ENCODE data around the gene DCLRE1C. TPM values are rescaled to one million over a fixed set of nuclear protein-coding genes. Genes with fewer than 3 reads are reported as not detected.
"Not testable (repeated sequence)": the region's sequence is repeated elsewhere in the genome, so short reads cannot be mapped to it uniquely, and the experiment has no call there.

DCLRE1C gene
- total RNA-seq, 1 donor from 2014 or later = 21.0 TPM

GRCh38 chr10:14904316-14904732 is 49.6 kb downstream of the DCLRE1C start:
- H3K27me3 Mint-ChIP-seq = no peaks in the 10 kb centered on the region
- H3K36me3 Mint-ChIP-seq (ENCODE audit: low read depth) = peaks cover 54% of the 10 kb centered on the region
- no peak overlapping the region for H3K27ac Mint-ChIP-seq
- no peak overlapping the region for H3K4me3 Mint-ChIP-seq
- peak; percentile 76 for DNase-seq
- peaks cover 6% of the 10 kb centered on the region for H3K4me1 Mint-ChIP-seq
- intact Hi-C loops (cut with micrococcal nuclease) = loop anchor here (10.0 kb wide), 1 partner anchor 410 kb away; no protein-coding TSS in a partner anchor
- H3K9me3 Mint-ChIP-seq = peaks cover 3% of the 10 kb centered on the region

- Mint-ChIP-seq H3K4me3 (no peak overlapping the region), H3K4me1 (peaks cover 20% of the 10 kb centered on the region), H3K27me3 (no peaks in the 10 kb centered on the region), H3K9me3 (no peaks in the 10 kb centered on the region), H3K36me3 (ENCODE audit: low read depth) (peaks cover 21% of the 10 kb centered on the region), H3K27ac (peak overlapping the region; percentile 21)
- no peak for DNase-seq
- intact Hi-C loops (cut with micrococcal nuclease) = no loop called here
Observed at GRCh38 chr10:14891151-14891550, 62.7 kb downstream of the DCLRE1C start.

GRCh38 chr10:14889318-14889717 is 64.6 kb downstream of the DCLRE1C start:
- H3K9me3 Mint-ChIP-seq = no peaks in the 10 kb centered on the region
- peak overlapping the region; percentile 63 for H3K27ac Mint-ChIP-seq
- no peaks in the 10 kb centered on the region for H3K27me3 Mint-ChIP-seq
- H3K4me1 Mint-ChIP-seq = peaks cover 20% of the 10 kb centered on the region
- DNase-seq = no peak
- intact Hi-C loops (cut with micrococcal nuclease) = no loop called here
- peaks cover 17% of the 10 kb centered on the region for H3K36me3 Mint-ChIP-seq (ENCODE audit: low read depth)
- peak overlapping the region; percentile 7 for H3K4me3 Mint-ChIP-seq

DNA sequence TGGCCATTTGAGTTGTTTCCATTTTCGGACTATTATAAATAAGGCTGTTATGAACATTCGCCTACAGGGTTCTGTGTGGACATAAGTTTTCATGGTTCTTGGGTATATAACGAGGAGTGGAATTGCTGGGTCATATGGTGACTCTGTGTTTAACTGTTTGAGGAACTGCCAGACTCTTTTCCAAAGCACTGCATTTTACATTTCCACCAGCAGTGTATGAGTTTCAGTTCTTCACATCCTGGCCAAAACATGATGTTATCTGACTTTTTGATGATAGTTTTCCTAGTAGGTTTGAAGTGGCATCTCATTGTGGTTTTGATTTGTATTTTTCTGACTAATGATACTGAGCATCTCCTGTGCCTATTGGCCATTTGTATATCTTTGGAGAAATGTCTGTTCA is 69.8 kb downstream of the DCLRE1C start:
- H3K4me1 Mint-ChIP-seq = peaks cover 23% of the 10 kb centered on the region
- DNase-seq = no peak
- no peak overlapping the region for H3K4me3 Mint-ChIP-seq
- intact Hi-C loops (cut with micrococcal nuclease) = no loop called here
- no peak overlapping the region for H3K27ac Mint-ChIP-seq
- H3K27me3 Mint-ChIP-seq = no peaks in the 10 kb centered on the region
- peaks cover 15% of the 10 kb centered on the region for H3K36me3 Mint-ChIP-seq (ENCODE audit: low read depth)
- no peaks in the 10 kb centered on the region for H3K9me3 Mint-ChIP-seq

GRCh38 chr10:14880229-14880628 is 73.7 kb downstream of the DCLRE1C start:
- Mint-ChIP-seq H3K36me3 (ENCODE audit: low read depth) (peaks cover 18% of the 10 kb centered on the region), H3K4me1 (peaks cover 30% of the 10 kb centered on the region), H3K27ac (peak overlapping the region; percentile 92), H3K4me3 (peak overlapping the region; percentile 96), H3K27me3 (no peaks in the 10 kb centered on the region), H3K9me3 (no peaks in the 10 kb centered on the region)
- DNase-seq = no peak
- intact Hi-C loops (cut with micrococcal nuclease) = no loop called here

DNA sequence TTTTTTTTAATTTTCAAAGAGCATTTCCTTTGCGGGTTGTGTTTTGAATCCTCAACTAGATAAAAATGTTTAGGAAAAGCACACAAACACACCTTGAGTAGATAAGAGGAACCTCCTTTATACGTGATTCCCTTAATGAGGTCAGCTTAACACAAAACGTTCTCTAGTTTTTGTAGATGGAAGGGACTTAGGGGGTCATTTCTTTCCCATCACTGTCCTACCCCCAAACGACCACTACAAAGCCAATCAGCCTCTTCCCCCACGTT is 74.0 kb downstream of the DCLRE1C start:
- H3K36me3 Mint-ChIP-seq (ENCODE audit: low read depth) = peaks cover 18% of the 10 kb centered on the region
- intact Hi-C loops (cut with micrococcal nuclease) = loop anchor here (2.0 to 10.0 kb wide), 3 partner anchors 233 to 1095 kb away; partner anchors contain the start of gene NMT2

GRCh38 chr10:14879124-14879927 is 74.6 kb downstream of the DCLRE1C start:
- Mint-ChIP-seq H3K36me3 (ENCODE audit: low read depth) (peaks cover 18% of the 10 kb centered on the region), H3K27ac (peak overlapping the region; percentile 92), H3K9me3 (no peaks in the 10 kb centered on the region), H3K4me1 (peaks cover 30% of the 10 kb centered on the region), H3K4me3 (peak overlapping the region; percentile 96), H3K27me3 (no peaks in the 10 kb centered on the region)
- intact Hi-C loops (cut with micrococcal nuclease) = loop anchor here (2.0 to 10.0 kb wide), 3 partner anchors 232 to 1095 kb away; partner anchors contain the start of gene NMT2
- DNase-seq = peak; percentile 82

More for the DNA sequence above, 74.0 kb downstream of the DCLRE1C start:
- peak overlapping the region; percentile 96 for H3K4me3 Mint-ChIP-seq
- H3K4me1 Mint-ChIP-seq = peaks cover 30% of the 10 kb centered on the region
- H3K27me3 Mint-ChIP-seq = no peaks in the 10 kb centered on the region
- no peak for DNase-seq
- H3K9me3 Mint-ChIP-seq = no peaks in the 10 kb centered on the region
- H3K27ac Mint-ChIP-seq = peak overlapping the region; percentile 92

- Mint-ChIP-seq H3K9me3 (no peaks in the 10 kb centered on the region), H3K4me1 (peaks cover 30% of the 10 kb centered on the region), H3K36me3 (ENCODE audit: low read depth) (peaks cover 18% of the 10 kb centered on the region), H3K4me3 (peak within 1 kb of the TSS; percentile 96), H3K27me3 (no peaks in the 10 kb centered on the region), H3K27ac (peak within 1 kb of the TSS; percentile 92)
- intact Hi-C loops (cut with micrococcal nuclease) = loop anchor here (1.0 to 10.0 kb wide), 9 partner anchors 40 to 1094 kb away; partner anchors contain the start of genes CDNF, DCLRE1C, HSPA14 and MEIG1
- peak; percentile 99 for DNase-seq
Observed at GRCh38 chr10:14878266-14879123, 75.4 kb downstream of the DCLRE1C start, which contains the start of gene SUV39H2. Gene SUV39H2, plus strand, starts transcription at chr10:14878866. Its CDS starts 23 bp downstream, at chr10:14878889.

- no peak overlapping the region for H3K27ac Mint-ChIP-seq
- H3K27me3 Mint-ChIP-seq = no peaks in the 10 kb centered on the region
- peaks cover 26% of the 10 kb centered on the region for H3K4me1 Mint-ChIP-seq
- DNase-seq = no peak
- peaks cover 9% of the 10 kb centered on the region for H3K36me3 Mint-ChIP-seq (ENCODE audit: low read depth)
- no peaks in the 10 kb centered on the region for H3K9me3 Mint-ChIP-seq
- peak overlapping the region; percentile 96 for H3K4me3 Mint-ChIP-seq
- intact Hi-C loops (cut with micrococcal nuclease) = loop anchor here (5.0 to 10.0 kb wide), 2 partner anchors 229 to 1092 kb away; no protein-coding TSS in a partner anchor
Observed at GRCh38 chr10:14876764-14877163, 77.1 kb downstream of the DCLRE1C start.

DNA sequence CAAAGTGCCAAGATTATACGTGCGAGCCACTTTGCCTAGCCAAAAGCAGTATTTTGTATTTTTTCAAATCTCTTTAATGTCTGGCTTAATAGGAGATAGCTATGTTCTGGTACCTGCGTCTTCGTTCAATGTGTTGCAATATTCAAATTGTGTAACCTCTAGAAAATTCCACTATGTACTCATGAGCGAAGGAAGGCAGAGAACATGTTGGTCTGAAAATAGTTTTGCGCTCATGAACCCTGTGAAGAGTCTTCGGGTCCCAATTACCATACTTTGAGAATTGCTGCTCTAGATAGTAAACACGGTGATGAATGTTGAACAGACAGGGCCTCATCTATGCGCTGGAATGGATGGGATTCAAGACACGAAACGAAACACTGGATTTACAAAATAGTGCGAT is 78.0 kb downstream of the DCLRE1C start:
- intact Hi-C loops (cut with micrococcal nuclease) = loop anchor here (5.0 to 10.0 kb wide), 2 partner anchors 229 to 1091 kb away; no protein-coding TSS in a partner anchor
- Mint-ChIP-seq H3K36me3 (ENCODE audit: low read depth) (peaks cover 10% of the 10 kb centered on the region), H3K4me1 (peaks cover 24% of the 10 kb centered on the region)

DNA sequence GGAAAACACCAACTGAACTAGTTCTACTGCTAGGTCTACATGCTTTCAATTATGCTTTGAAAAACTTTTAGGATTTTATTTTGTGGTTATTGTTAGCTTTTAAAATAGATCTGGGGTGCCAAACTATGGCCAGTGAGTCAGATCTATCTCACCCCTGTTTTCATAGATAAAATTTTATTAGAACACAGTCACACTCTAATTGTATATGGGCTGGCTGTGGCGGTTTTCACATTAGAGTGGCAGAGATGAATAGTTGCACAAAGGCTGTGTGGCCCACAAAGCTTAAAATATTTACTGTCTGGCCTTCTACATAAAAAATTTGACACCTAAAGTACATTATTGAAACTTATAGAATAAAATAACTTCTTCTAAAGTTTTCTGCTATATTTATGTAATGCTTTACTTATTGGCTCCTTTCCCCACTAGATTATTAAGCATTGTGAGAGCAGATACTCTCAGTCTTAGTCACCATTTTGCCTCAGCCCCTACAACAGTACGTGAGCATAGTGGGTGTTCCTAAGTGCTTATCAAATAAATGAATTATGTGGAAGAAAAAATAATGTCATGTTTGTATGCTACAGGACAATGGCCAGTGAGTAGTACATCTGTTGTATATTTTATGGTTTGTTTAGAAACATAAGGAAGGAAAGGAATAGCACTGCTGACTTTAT is 80.7 kb downstream of the DCLRE1C start:
- intact Hi-C loops (cut with micrococcal nuclease) = loop anchor here (10.0 kb wide), 1 partner anchor 1088 kb away; no protein-coding TSS in a partner anchor
- DNase-seq = no peak
- Mint-ChIP-seq H3K27ac (no peak overlapping the region), H3K36me3 (ENCODE audit: low read depth) (peaks cover 22% of the 10 kb centered on the region), H3K4me3 (no peak overlapping the region), H3K9me3 (no peaks in the 10 kb centered on the region), H3K27me3 (no peaks in the 10 kb centered on the region), H3K4me1 (peaks cover 14% of the 10 kb centered on the region)

More for the DNA sequence above, 78.0 kb downstream of the DCLRE1C start:
- H3K27ac Mint-ChIP-seq = no peak overlapping the region
- H3K4me3 Mint-ChIP-seq = peak overlapping the region; percentile 26
- no peak for DNase-seq
- no peaks in the 10 kb centered on the region for H3K9me3 Mint-ChIP-seq
- H3K27me3 Mint-ChIP-seq = no peaks in the 10 kb centered on the region

DNA sequence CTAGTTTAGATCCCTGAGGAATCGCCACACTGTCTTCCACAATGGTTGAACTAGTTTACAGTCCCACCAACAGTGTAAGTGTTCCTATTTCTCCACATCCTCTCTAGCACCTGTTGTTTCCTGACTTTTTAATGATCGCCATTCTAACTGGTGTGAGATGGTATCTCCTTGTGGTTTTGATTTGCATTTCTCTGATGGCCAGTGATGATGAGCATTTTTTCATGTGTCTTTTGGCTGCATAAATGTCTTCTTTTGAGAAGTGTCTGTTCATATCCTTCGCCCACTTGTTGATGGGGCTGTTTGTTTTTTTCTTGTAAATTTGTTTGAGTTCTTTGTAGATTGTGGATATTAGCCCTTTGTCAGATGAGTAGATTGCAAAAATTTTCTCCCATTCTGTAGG is 89.0 kb downstream of the DCLRE1C start:
- H3K9me3 Mint-ChIP-seq; H3K4me1 Mint-ChIP-seq; H3K27me3 Mint-ChIP-seq; DNase-seq; H3K4me3 Mint-ChIP-seq; H3K27ac Mint-ChIP-seq; intact Hi-C loops (cut with micrococcal nuclease): not testable (repeated sequence)
- peaks cover 51% of the 10 kb centered on the region for H3K36me3 Mint-ChIP-seq (ENCODE audit: low read depth)

DNA sequence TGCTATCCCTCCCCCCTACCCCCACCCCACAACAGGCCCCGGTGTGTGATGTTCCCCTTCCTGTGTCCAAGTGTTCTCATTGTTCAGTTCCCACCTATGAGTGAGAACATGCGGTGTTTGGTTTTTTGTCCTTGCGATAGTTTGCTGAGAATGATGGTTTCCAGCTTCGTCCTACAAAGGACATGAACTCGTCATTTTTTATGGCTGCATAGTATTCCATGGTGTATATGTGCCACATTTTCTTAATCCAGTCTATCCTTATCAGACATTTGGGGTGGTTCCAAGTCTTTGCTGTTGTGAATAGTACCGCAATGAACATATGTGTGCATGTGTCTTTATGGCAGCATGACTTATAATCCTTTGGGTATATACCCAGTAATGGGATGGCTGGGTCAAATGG is 89.4 kb downstream of the DCLRE1C start:
- H3K27me3 Mint-ChIP-seq; intact Hi-C loops (cut with micrococcal nuclease); H3K4me3 Mint-ChIP-seq; DNase-seq; H3K9me3 Mint-ChIP-seq; H3K4me1 Mint-ChIP-seq; H3K27ac Mint-ChIP-seq: not testable (repeated sequence)
- peaks cover 48% of the 10 kb centered on the region for H3K36me3 Mint-ChIP-seq (ENCODE audit: low read depth)
